Activated naive CD4-positive, alpha-beta T cell treated with anti-CD3 and anti-CD28 coated beads, Interleukin-2, amount 10 ng/mL, durations not matched to agents 5 hours and 36 hours (primary cell): ENCODE measurements around the gene BTNL2. TPM values are rescaled to one million over a fixed set of nuclear protein-coding genes. Genes with fewer than 3 reads are reported as not detected.

Source experiments
- total RNA-seq, 2 experiments: library from RNA; stranded (reverse); gene quantifications; one replicate each; pipeline ENCODE4 v1.2.3, GENCODE V29; 2021

BTNL2 gene
- total RNA-seq: not detected

GRCh38 chr6:32406857-32407256 is at the start of gene BTNL2:
TSS of gene BTNL2 (minus strand) at chr6:32407181. CDS start at chr6:32407123, 58 bp downstream.

GRCh38 chr6:32439602-32440214 is 32.7 kb upstream of the BTNL2 start, which contains the start of gene HLA-DRA:
TSS of gene HLA-DRA (plus strand) at chr6:32439887. CDS start at chr6:32439951, 64 bp downstream.

DNA sequence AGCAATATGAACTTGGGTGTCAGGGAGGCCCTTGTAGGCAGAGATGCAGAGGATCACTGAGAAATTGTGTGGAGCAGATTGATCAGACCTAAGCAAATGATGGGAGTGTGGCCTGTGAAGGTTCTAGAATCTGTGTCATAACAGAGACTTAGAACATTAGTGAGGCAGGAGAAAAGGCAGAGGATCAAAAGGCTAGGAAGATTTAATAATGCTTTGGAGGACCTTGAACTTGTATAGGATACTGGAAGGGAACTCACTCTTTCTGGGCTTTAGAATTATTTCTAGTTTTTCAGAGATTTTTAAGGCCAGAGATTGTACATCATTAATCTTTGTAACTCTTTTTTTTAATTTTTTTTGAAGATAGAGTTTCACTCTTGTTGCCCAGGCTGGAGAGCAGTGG is 35.2 kb downstream of the BTNL2 start, which contains the start of gene TSBP1:
TSS of gene TSBP1 (minus strand) at position 101 of the 400 bp plus-strand sequence. CDS start 197 bp downstream, outside the sequence.

Other genes with a start within 250 kb of the BTNL2 start
- 10 to 100 TPM; 11.1 to 14.5 TPM for gene EGFL8, start 242.6 kb downstream of the BTNL2 start, total RNA-seq
- 10 to 100 TPM; 42.0 to 43.1 TPM for gene AGPAT1, start 231.1 kb downstream of the BTNL2 start, total RNA-seq
- 10 to 100 TPM; 38.0 to 39.8 TPM for gene RNF5, start 228.8 kb downstream of the BTNL2 start, total RNA-seq
- gene AGER, start 222.9 kb downstream of the BTNL2 start, total RNA-seq: 10 to 100 TPM; 41.4 to 55.3 TPM
- 10 to 100 TPM; 95.5 to 96.2 TPM for gene PBX2, start 217.0 kb downstream of the BTNL2 start, total RNA-seq
- 100 to 1,000 TPM; 320 to 332 TPM for gene GPSM3, start 214.5 kb downstream of the BTNL2 start, total RNA-seq
- gene NOTCH4, start 183.1 kb downstream of the BTNL2 start, total RNA-seq: under 1 TPM; 0.24 to 0.48 TPM
- not detected for gene TSBP1, start 35.3 kb downstream of the BTNL2 start, total RNA-seq
- gene HLA-DRA, start 32.7 kb upstream of the BTNL2 start, total RNA-seq: 10 to 100 TPM; 51.2 to 58.1 TPM
- 1 to 10 TPM; 2.9 to 3.7 TPM for gene HLA-DRB5, start 123.1 kb upstream of the BTNL2 start, total RNA-seq
- 10 to 100 TPM; 36.3 to 37.0 TPM for gene HLA-DRB1, start 182.7 kb upstream of the BTNL2 start, total RNA-seq
- gene HLA-DQA1, start 230.2 kb upstream of the BTNL2 start, total RNA-seq: 1 to 10 TPM; 6.1 to 8.8 TPM